ENCODE results near the gene C2orf42.
"Not testable (repeated sequence)": the region's sequence is repeated elsewhere in the genome, so short reads cannot be mapped to it uniquely, and the experiment has no call there.

Gene C2orf42

GRCh38 chr2:70169654-70170245 lies 21.1 kb downstream of the C2orf42 start:
- DNase-seq, result not testable (repeated sequence)

GRCh38 chr2:70161069-70161534 lies 29.7 kb downstream of the C2orf42 start:
- no peak for DNase-seq

GRCh38 chr2:70160545-70160944 lies 30.3 kb downstream of the C2orf42 start:
- no peak for DNase-seq

- DNase-seq, result not testable (repeated sequence)
Observed at GRCh38 chr2:70149130-70149686, 41.6 kb downstream of the C2orf42 start.

GRCh38 chr2:70148211-70148760 lies 42.5 kb downstream of the C2orf42 start:
- DNase-seq, result not testable (repeated sequence)

- no peak for DNase-seq
Observed at GRCh38 chr2:70145851-70146739, 44.7 kb downstream of the C2orf42 start.

GRCh38 chr2:70145144-70145490 lies 45.7 kb downstream of the C2orf42 start:
- no peak for DNase-seq

- no peak for DNase-seq
Observed at GRCh38 chr2:70144443-70145143, 46.2 kb downstream of the C2orf42 start.

GRCh38 chr2:70143314-70144150 lies 47.3 kb downstream of the C2orf42 start:
- DNase-seq, result peak; percentile 71

GRCh38 chr2:70142590-70143313 lies 48.1 kb downstream of the C2orf42 start:
- DNase-seq, result peak; percentile 99

- peak; percentile 57 for DNase-seq
Observed at GRCh38 chr2:70141902-70142589, 48.8 kb downstream of the C2orf42 start.

GRCh38 chr2:70141212-70141901 lies 49.5 kb downstream of the C2orf42 start:
- DNase-seq, result no peak

GRCh38 chr2:70140791-70141211 lies 50.0 kb downstream of the C2orf42 start:
- no peak for DNase-seq

GRCh38 chr2:70134323-70134983 lies 56.4 kb downstream of the C2orf42 start:
- DNase-seq, result not testable (repeated sequence)

- no peak for DNase-seq
Observed at GRCh38 chr2:70133491-70134322, 57.1 kb downstream of the C2orf42 start.

GRCh38 chr2:70133127-70133452 lies 57.7 kb downstream of the C2orf42 start:
- no peak for DNase-seq

- DNase-seq, result peak; percentile 72
Observed at GRCh38 chr2:70132244-70133126, 58.3 kb downstream of the C2orf42 start.
